Esophagus muscularis mucosa (tissue), 3 donors: ENCODE data around the gene CMTM7.

Experiments used
- EP300 ChIP-seq: sonication (generic); formaldehyde crosslinking; IDR thresholded peaks from one replicate; pipeline ENCODE4 v1.6.1; 2017; ENCODE audit warnings: antibody characterized with exemption
- POLR2A ChIP-seq: fragments of 450-650 bp; IDR thresholded peaks from one replicate; pipeline ENCODE4 v1.6.1; 2017; ENCODE audit warnings: antibody characterized with exemption, moderate library complexity, mild to moderate bottlenecking, low read depth
- POLR2AphosphoS5 ChIP-seq, 2 donors: sonication (generic); formaldehyde crosslinking; IDR thresholded peaks; one replicate each; pipeline ENCODE4 v1.6.1; 2017; ENCODE audit warnings: antibody characterized with exemption in 2 of 2

DNA sequence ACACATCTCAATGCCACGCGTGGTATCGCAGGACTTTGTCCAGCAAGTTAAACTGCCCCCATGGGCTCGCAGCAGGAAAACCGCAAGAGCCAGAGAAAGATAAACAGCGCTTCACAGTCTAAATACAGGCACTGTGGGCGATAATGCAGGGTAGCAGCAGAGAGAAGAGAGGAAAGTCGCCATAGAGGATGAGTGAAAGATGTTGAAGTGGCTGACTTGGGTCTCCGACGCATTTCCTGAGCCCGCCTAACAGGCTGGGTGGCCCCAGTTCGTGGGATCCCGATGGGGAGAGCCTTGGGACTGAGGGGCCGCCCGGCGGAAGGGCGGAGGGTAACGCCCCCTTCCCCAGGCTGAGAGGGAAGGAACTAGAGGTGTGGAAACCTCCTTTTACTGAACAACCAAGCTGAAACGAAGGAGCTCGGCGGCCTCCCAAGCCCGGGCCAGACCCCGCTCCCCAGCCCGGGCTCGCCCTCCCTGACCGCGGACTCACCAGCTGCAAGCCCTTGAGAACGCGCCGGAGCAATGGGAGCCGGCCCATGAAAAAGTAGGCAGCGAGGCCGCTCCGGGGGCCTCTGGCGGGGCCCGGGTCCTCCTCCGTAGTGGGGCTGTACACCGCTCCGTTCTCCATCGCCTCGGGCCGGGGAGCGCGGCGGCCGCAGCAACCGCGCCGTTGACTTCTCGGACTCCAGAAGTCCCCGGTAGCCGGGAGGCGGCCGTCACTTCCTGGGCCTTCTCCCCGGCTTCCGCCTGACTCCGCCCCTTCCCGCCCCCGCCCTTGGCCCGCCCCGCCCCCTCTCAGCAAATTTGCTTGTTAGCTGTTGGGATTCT lies 110.7 kb downstream of the CMTM7 start, which contains the start of gene CMTM6:
- TF ChIP-seq EP300 = no peak
- TF ChIP-seq POLR2AphosphoS5 (IDR thresholded peaks at IDR 0.05) = peak; percentile 67 to 87
- TF ChIP-seq POLR2A = no peak
